ENCODE data around the gene GFOD1.

- TF ChIP-seq EZH2 (IDR thresholded peaks at IDR 0.05; ENCODE audit: borderline replicate concordance, low read depth, low read length, poor library complexity, severe bottlenecking) = no peak
- TF ChIP-seq CTCF (conservative IDR thresholded peaks at IDR 0.05; ENCODE audit: low read depth, low read length) = no peak
These were observed 14.2 kb downstream of the GFOD1 start for GRCh38 chr6:13472976-13473767.
